Mammary epithelial cell (primary cell): ENCODE data around the gene UBE2J2.

Experiments
- EZH2 ChIP-seq: IDR thresholded peaks from 2 replicates; pipeline ENCODE4 v1.6.1; 2012; ENCODE audit warnings: low read length, inconsistent platforms, borderline replicate concordance
- TF ChIP-seq, protein P1 (sequence below), 2 donors: IDR thresholded peaks in 1 of 2; conservative IDR thresholded peaks in 1 of 2; 2 replicates each; pipeline ENCODE4 v1.5.1; 2011 to 2012; ENCODE audit warnings: inconsistent platforms in 2 of 2, low read length in 2 of 2, mild to moderate bottlenecking in 2 of 2, control low read depth in 1 of 2, low read depth in 1 of 2; ENCODE audit not compliant: insufficient read depth in 1 of 2; ENCODE audit errors: extremely low read depth in 1 of 2

DNA sequence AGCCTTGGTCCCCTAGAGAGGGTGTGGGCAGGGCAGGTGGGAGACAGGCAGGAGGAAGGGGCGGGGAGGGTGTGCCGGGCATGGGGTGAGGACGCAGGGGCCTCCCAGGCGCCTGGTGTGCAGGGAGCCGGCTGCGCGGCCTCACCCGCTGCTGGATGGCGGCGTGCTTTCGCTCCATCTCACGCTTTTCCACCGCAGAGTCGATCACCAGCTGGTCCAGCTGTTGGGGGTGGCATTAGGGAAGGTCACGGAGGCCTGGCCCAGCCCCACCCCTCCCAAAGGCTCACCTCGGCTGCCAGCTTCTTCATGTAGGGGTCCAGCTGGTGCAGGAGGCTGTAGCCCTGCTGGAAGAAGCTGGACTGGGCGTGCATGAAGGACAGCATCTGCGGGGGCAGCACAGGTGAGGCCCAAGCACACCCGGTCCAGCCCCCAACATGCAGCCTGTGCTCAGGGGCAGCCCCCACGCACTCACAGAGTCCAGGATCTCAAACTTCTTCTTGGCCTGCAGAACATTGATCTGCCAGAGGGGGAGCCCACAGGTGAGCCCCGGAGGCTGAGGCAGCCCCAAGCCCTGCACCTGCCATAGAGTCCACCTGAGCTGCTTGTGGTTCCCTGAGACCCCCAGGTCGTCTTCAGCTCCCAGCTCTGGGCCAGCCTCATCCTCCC lies 26.2 kb upstream of the UBE2J2 start:
- TF ChIP-seq, protein P1, sequence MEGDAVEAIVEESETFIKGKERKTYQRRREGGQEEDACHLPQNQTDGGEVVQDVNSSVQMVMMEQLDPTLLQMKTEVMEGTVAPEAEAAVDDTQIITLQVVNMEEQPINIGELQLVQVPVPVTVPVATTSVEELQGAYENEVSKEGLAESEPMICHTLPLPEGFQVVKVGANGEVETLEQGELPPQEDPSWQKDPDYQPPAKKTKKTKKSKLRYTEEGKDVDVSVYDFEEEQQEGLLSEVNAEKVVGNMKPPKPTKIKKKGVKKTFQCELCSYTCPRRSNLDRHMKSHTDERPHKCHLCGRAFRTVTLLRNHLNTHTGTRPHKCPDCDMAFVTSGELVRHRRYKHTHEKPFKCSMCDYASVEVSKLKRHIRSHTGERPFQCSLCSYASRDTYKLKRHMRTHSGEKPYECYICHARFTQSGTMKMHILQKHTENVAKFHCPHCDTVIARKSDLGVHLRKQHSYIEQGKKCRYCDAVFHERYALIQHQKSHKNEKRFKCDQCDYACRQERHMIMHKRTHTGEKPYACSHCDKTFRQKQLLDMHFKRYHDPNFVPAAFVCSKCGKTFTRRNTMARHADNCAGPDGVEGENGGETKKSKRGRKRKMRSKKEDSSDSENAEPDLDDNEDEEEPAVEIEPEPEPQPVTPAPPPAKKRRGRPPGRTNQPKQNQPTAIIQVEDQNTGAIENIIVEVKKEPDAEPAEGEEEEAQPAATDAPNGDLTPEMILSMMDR (conservative IDR thresholded peaks at IDR 0.05 in 1 of 2, IDR thresholded peaks at IDR 0.05 in 1 of 2; ENCODE audit: extremely low read depth in 1 of 2, insufficient read depth in 1 of 2, low read depth in 1 of 2, low read length in 2 of 2) = peak; percentile 39 to 43
- no peak for TF ChIP-seq EZH2
